ENCODE measurements around the gene CCDC194.

Gene CCDC194

DNA sequence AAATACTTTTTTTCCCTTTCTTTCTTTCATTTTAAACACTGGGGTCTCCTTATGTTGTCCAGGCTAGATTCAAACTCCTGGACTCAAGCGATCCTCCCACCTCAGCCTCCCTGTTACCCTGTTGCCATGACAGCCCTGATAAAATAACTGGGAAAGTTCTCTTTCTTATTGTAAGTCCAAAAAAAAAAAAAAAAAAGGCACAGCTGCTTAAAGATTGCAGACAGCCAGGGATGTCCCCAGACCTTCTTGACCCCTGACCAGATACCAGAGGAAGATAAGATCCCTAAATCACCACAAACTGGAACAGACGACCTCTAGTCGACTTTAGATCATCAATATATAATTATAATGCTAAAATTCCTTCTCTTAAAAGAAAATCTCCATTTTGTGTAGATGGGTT lies 24.7 kb upstream of the CCDC194 start:
- peak overlapping the region; percentile 90 for H3K27ac Mint-ChIP-seq
- H3K36me3 Mint-ChIP-seq (ENCODE audit: low read depth), result peaks cover 10% of the 10 kb centered on the region
- peak overlapping the region; percentile 92 for H3K4me3 Mint-ChIP-seq

DNA sequence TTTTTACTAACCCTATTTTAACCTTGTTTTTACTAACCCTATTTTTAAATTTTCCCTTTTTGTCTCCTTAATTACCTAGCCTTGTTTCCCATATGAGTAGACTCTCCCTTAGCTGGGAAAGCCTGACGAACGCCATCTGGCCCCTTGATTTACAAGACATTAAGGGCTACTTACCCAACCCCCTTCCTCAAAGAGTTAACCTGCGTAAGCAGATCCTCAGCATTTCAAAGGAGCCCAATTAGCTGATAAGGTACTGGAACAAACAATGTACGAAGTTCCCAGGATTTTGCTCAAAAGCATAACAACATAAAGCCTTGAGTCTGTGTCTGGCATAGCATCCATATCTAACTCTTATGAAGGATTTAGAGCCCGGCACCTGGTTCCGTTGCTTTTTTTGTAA lies 21.1 kb upstream of the CCDC194 start:
- H3K9me3 Mint-ChIP-seq, result no peaks in the 10 kb centered on the region
- H3K4me3 Mint-ChIP-seq, result no peak overlapping the region
- no peaks in the 10 kb centered on the region for H3K27me3 Mint-ChIP-seq
- peak overlapping the region; percentile 12 for H3K27ac Mint-ChIP-seq
- peaks cover 20% of the 10 kb centered on the region for H3K4me1 Mint-ChIP-seq (ENCODE audit: low read depth)
- H3K36me3 Mint-ChIP-seq (ENCODE audit: low read depth), result peaks cover 17% of the 10 kb centered on the region

More for the DNA sequence above, 24.7 kb upstream of the CCDC194 start:
- no peaks in the 10 kb centered on the region for H3K9me3 Mint-ChIP-seq
- H3K27me3 Mint-ChIP-seq, result no peaks in the 10 kb centered on the region
- H3K4me1 Mint-ChIP-seq (ENCODE audit: low read depth), result peaks cover 18% of the 10 kb centered on the region

DNA sequence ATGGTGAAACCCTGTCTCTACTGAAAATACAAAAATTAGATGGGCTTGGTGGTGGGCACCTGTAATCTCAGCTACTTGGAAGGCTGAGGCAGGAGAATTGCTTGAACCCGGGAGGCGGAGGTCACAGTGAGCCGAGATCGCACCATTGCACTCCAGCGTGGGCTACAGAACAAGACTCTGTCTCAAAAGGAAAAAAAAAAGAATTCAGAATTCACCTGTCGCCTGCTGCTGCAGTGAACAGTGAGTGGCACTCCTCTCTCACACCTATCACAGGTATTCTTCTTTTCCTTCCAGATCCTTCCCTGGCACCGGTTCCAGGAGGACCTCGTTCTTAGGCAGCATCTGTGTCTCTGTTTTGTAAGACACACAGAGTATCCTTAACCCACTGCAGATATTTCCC lies 20.1 kb upstream of the CCDC194 start:
- Mint-ChIP-seq H3K27ac (no peak overlapping the region), H3K9me3 (no peaks in the 10 kb centered on the region), H3K4me1 (ENCODE audit: low read depth) (peaks cover 14% of the 10 kb centered on the region), H3K36me3 (ENCODE audit: low read depth) (peaks cover 17% of the 10 kb centered on the region), H3K27me3 (no peaks in the 10 kb centered on the region), H3K4me3 (no peak overlapping the region)

DNA sequence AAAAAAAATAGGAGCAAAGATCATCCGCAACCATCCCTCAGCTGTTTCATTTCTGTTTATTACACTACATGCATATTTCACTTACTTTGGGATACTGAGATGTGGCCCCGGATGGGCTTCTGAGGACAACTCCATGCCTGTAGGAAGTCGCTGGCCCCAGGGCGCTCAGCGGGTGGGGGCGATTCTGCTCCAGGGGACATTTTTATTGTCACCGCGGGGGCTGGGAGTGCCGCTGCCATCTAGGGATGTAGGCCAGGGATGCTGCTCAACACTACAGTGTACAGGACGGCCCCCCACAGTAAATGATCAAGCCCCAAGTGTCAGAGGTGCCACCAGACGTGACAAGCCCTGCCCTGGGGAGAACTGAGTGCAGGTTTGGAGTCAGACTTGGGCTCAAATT lies 17.8 kb upstream of the CCDC194 start:
- no peak overlapping the region for H3K27ac Mint-ChIP-seq
- no peaks in the 10 kb centered on the region for H3K9me3 Mint-ChIP-seq
- H3K27me3 Mint-ChIP-seq, result no peaks in the 10 kb centered on the region
- peaks cover 22% of the 10 kb centered on the region for H3K36me3 Mint-ChIP-seq (ENCODE audit: low read depth)
- H3K4me1 Mint-ChIP-seq (ENCODE audit: low read depth), result peaks cover 18% of the 10 kb centered on the region
- H3K4me3 Mint-ChIP-seq, result no peak overlapping the region

DNA sequence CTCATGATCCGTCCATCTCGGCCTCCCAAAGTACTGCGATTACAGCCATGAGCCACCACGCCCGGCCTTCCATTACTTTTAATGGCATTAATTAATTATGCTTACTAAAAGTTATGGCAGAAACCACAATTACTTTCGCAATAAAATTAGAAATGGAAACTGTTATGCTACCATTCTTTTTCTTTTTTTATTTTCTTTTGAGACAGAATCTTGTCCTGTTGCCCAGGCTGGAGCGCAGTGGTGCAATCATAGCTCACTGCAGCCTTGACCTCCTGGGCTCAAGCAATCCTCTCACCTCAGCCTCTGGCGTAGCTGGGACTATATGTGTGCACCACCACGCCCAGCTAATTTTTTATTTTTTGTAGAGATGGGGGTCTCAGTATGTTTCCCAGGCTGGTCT lies 16.0 kb upstream of the CCDC194 start:
- Mint-ChIP-seq H3K36me3 (ENCODE audit: low read depth) (peaks cover 13% of the 10 kb centered on the region), H3K27ac (no peak overlapping the region), H3K4me3 (no peak overlapping the region), H3K4me1 (ENCODE audit: low read depth) (peaks cover 28% of the 10 kb centered on the region), H3K27me3 (no peaks in the 10 kb centered on the region), H3K9me3 (no peaks in the 10 kb centered on the region)

DNA sequence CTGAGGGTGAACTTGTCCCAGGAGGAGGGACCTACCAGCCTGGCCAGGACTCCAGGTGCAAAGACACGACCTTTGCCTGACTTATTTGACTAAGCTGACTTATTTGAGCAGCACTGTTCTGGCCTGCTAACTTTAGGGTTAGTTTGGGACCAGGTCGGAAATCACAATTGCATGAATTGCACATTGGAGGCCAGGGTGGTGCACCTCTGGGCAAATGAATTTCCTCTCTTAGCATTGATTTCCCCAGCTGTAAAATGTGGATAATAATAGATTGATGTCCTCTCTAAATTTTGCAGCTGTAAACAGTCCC lies 12.8 kb upstream of the CCDC194 start:
- H3K27ac Mint-ChIP-seq, result peak overlapping the region; percentile 95
- H3K9me3 Mint-ChIP-seq, result no peaks in the 10 kb centered on the region
- H3K36me3 Mint-ChIP-seq (ENCODE audit: low read depth), result peaks cover 21% of the 10 kb centered on the region
- H3K4me1 Mint-ChIP-seq (ENCODE audit: low read depth), result peaks cover 23% of the 10 kb centered on the region
- peak overlapping the region; percentile 89 for H3K4me3 Mint-ChIP-seq
- no peaks in the 10 kb centered on the region for H3K27me3 Mint-ChIP-seq

DNA sequence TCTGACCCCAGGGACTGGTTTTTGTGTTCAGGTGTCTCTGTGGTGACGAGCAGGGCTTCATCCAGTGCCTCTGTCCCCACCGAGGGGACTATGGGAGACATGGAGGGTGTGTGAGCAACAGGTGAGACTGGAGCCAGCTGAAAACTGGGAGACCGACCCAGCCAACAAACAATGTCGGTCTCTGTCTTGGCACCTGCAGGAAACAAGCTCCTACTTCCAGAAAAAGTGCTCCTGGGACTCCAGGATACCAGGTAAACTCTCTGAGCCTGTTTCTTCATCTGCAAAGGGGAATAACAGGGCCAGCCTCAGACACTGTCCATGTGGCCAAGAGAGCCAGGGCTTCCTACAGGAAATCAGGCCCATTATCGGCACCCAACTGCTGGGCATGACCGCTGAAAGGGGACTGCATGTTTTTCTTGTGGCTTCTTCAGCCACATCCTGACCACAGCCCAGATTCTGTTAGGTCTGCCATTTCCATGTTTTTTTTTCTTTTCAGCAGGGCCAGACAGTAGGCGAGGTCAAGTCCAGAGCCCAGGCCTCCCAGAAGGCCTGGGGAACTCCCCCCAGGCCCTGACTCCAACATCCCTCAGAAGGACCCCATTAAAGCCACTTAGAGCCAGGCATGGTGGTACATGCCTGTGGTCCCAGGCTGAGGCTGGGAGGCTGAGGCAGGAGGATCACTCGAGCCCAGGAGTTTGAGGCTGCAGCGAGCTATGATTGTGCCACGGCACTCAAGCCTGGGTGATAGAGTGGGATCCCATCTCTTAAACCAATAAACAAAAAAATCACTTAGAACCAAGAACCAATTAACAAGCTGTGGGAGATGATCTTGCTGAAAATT lies 12.3 kb upstream of the CCDC194 start:
- H3K4me1 Mint-ChIP-seq (ENCODE audit: low read depth), result peaks cover 26% of the 10 kb centered on the region
- peak overlapping the region; percentile 89 for H3K4me3 Mint-ChIP-seq
- no peaks in the 10 kb centered on the region for H3K27me3 Mint-ChIP-seq
- peak overlapping the region; percentile 95 for H3K27ac Mint-ChIP-seq
- H3K9me3 Mint-ChIP-seq, result no peaks in the 10 kb centered on the region
- H3K36me3 Mint-ChIP-seq (ENCODE audit: low read depth), result peaks cover 26% of the 10 kb centered on the region

DNA sequence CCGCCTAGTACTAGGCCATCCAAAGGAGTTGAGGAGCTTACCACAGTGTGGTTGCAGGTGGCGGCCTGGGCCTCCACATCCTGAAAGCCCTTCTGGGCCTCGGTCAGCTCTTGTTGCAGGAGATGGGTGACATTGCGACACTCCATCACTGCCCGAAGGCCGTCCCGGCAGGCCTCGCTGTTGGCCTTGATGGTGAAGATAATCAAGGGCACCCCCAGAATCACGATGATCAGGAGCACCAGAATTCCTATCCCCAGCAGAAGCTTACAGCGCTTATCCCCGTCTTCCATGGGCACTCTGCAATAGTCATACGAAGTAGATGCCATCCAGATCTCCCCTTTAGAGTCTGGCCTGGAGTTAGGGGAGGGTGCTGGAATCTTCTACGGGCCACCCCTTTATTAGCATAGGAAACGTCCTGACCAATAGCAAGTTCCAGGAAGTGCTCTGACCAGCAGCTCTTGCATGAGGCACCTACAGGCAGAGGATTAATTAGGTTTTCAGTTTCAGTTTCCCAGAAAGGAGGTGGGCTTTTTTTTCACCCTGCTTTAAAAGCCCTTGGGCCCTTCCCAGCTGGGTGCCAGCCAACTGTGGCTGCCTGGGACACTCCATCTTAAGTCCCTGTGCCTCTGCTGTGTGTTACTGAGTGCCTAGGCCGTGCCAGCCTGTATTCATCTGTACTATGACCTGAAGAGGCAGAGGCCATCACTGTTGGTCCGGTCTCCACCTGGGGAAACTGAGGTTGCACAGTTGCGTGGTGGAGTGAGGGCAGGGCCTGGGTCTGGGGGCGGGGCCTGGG lies 11.5 kb upstream of the CCDC194 start, which contains the start of gene BST2:
BST2 (minus strand) TSS at position 381 of the 796 bp plus-strand sequence; CDS start at position 326, 55 bp downstream.
- peak within 1 kb of the TSS; percentile 89 for H3K4me3 Mint-ChIP-seq
- peak within 1 kb of the TSS; percentile 95 for H3K27ac Mint-ChIP-seq
- H3K36me3 Mint-ChIP-seq (ENCODE audit: low read depth), result peaks cover 26% of the 10 kb centered on the region
- H3K27me3 Mint-ChIP-seq, result no peaks in the 10 kb centered on the region
- H3K9me3 Mint-ChIP-seq, result no peaks in the 10 kb centered on the region
- peaks cover 26% of the 10 kb centered on the region for H3K4me1 Mint-ChIP-seq (ENCODE audit: low read depth)

DNA sequence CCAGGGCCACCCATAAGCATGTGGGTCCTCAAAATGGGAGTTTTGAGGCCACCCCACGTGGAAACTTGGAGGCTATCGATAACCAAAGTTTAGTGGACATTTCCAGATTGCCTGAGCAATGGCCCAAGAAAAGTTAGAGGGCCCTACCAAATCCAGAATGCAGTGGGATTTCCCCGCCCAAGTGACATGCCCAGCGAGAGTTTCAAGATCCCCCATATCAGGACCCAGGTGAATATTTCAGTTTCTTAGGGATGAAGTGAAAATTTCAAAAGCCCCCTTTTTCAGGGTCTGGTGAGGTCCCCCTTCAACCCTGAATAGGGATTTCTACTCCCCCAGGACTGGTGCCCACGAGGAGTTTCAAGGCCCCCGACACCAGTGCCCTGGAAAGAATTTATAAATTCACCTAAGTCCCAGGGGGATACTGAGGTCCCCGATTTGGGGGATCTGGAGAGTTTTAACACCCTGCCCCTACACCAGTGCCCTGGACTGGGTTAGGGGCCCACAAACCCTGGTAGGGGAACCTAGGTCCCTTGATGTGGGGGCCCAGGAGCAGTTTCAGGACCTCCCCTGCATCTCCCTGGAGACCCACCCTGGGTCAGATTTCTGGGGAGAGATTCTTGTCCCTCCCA lies 10.7 kb upstream of the CCDC194 start:
- H3K4me3 Mint-ChIP-seq, result peak overlapping the region; percentile 89
- H3K27ac Mint-ChIP-seq, result peak overlapping the region; percentile 95
- no peaks in the 10 kb centered on the region for H3K9me3 Mint-ChIP-seq
- peaks cover 26% of the 10 kb centered on the region for H3K4me1 Mint-ChIP-seq (ENCODE audit: low read depth)
- H3K36me3 Mint-ChIP-seq (ENCODE audit: low read depth), result peaks cover 26% of the 10 kb centered on the region
- no peaks in the 10 kb centered on the region for H3K27me3 Mint-ChIP-seq

DNA sequence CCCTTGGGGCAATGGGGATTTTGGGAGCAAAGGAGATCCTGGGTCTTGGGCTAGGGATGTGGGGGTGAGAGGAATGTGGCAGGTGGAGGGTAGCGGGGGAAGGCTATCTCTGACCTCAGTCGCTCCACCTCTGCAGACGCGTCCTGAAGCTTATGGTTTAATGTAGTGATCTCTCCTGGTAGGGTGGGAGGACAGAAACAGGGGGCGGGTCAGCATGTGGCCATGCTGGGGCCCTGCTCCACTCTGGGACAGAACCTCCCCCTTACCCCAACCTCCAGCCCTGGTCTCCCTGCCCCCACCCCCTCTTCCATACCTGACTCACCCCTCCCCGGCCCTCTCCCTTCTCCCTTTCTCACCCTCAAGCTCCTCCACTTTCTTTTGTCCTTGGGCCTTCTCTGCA lies 10.0 kb upstream of the CCDC194 start:
- peaks cover 26% of the 10 kb centered on the region for H3K36me3 Mint-ChIP-seq (ENCODE audit: low read depth)
- H3K4me3 Mint-ChIP-seq, result peak overlapping the region; percentile 89
- no peaks in the 10 kb centered on the region for H3K27me3 Mint-ChIP-seq
- H3K4me1 Mint-ChIP-seq (ENCODE audit: low read depth), result peaks cover 26% of the 10 kb centered on the region
- H3K27ac Mint-ChIP-seq, result peak overlapping the region; percentile 85
- H3K9me3 Mint-ChIP-seq, result no peaks in the 10 kb centered on the region

DNA sequence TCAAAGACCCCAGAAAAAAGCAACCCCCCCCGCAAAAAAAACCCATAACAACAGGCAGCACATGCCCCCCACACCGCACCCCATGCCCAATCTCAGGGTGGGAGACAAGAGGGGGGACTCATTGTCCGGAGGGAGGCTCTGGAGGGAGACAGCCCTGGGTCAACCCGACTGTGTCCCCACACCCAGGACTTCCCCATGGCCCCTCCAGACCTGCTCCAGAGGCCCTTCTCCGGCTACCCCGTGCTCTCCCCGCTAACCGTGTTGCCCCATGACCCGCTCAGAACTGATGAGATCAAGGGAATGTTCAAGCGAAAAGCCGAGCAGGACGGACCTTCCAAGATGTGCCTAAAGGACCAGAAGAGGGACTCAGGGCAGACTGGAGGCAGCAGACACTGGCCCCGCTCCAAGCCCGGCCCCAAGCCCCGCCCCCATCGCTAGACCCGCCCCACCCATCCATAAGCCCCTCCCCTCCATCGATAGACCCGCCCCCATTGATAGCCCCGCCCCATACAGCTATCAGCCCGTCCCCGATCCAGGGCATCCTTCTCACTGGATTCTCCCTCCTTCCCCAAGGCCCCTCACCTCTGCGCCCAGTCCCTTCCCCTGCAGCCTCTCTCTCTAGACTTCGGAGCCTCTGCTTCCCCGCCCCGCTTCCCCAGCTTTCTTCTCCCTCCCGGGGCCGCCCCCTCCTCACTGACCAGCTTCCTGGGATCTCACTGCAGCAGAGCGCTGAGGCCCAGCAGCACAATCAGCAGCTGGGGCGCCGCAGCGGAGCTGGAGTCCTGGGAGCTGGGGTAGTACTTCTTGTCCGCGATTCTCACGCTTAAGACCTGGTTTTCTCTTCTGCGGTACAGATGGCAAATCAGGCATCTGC lies 9.2 kb upstream of the CCDC194 start:
- Mint-ChIP-seq H3K27ac (peak overlapping the region; percentile 49), H3K4me3 (peak overlapping the region; percentile 89), H3K27me3 (no peaks in the 10 kb centered on the region), H3K9me3 (no peaks in the 10 kb centered on the region), H3K36me3 (ENCODE audit: low read depth) (peaks cover 28% of the 10 kb centered on the region), H3K4me1 (ENCODE audit: low read depth) (peaks cover 26% of the 10 kb centered on the region)

DNA sequence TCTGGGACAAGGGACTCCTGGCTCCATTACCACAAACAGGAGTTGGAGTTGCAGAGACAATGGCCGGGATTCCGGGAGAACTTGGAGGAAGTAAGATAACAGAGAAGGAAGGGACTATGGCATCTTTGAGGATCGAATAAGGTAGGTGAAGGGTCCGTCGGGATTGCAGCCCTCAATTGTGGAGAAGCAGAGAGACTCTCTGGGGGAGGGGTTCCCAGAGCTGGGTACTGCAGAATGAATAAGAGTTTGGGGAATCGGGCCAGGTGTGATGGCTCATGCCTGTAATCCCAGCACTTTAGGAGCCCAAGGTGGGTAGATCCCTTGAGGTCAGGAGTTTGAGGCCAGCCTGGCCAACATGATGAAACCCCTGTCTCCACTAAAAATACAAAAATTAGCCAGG lies 7.6 kb upstream of the CCDC194 start:
- no peak overlapping the region for H3K4me3 Mint-ChIP-seq
- H3K36me3 Mint-ChIP-seq (ENCODE audit: low read depth), result peaks cover 23% of the 10 kb centered on the region
- H3K27me3 Mint-ChIP-seq, result no peaks in the 10 kb centered on the region
- no peak overlapping the region for H3K27ac Mint-ChIP-seq
- H3K9me3 Mint-ChIP-seq, result no peaks in the 10 kb centered on the region
- H3K4me1 Mint-ChIP-seq (ENCODE audit: low read depth), result peaks cover 14% of the 10 kb centered on the region

DNA sequence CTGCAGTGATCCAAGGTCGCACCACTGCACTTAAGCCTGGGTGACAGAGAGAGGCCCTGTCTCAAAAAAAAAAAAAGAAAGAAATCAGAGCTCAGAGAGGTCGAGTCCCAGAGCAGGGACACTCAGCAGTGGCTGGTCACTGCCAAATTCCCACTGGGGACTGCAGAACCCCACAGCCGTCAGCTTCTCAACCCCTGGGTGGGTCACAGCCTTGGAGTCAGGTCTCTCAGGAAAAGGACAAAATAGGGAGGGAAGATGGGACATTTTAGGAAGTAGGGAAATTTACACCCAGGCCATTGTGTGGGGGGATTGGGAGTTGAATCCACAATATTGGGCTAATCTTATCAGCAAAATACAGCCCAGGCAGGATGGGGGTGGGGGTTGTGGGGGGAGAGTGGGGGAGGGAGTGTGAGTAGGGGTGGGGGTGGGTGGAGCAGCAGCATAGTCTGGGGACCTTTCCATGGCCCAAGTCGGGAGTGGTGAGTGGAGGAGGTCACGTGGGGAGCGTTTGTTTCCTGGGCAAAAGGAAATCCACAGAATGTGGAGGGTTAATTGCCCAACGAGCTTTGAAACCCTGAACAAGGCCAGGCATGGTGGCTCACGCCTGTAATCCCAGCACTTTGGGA lies 5.0 kb upstream of the CCDC194 start:
- peaks cover 20% of the 10 kb centered on the region for H3K36me3 Mint-ChIP-seq (ENCODE audit: low read depth)
- no peak overlapping the region for H3K27ac Mint-ChIP-seq
- peaks cover 10% of the 10 kb centered on the region for H3K4me1 Mint-ChIP-seq (ENCODE audit: low read depth)
- no peaks in the 10 kb centered on the region for H3K27me3 Mint-ChIP-seq
- H3K4me3 Mint-ChIP-seq, result no peak overlapping the region
- no peaks in the 10 kb centered on the region for H3K9me3 Mint-ChIP-seq

DNA sequence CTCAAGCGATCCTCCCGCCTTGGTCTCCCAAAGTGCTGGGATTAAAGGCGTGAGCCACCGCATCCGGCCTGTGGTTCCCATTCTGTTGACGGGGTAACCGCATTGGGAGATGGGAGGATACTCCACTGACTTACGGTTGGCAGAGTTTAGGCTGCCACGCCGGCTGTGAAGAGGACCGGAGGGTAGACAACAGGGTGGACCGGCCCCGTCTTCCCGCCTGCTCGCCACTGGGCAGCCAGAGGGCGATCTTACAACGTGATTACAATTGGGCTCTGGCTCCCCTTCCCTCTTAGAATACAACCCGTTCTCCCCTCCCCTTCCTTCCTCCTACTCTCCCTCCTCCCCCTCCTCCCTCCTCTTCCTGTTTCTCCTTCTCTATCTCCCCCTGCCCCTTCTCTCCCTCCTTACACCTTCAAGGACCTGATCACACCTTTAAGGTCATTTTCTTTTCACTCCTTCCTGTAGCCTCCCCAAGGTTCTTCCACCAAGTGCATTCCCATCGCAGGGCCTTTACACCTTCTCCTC lies 957 bp upstream of the CCDC194 start:
- Mint-ChIP-seq H3K27me3 (no peaks in the 10 kb centered on the region), H3K4me1 (ENCODE audit: low read depth) (peaks cover 28% of the 10 kb centered on the region), H3K9me3 (no peaks in the 10 kb centered on the region), H3K36me3 (ENCODE audit: low read depth) (peaks cover 3% of the 10 kb centered on the region), H3K4me3 (peak overlapping the region; percentile 30), H3K27ac (peak overlapping the region; percentile 52)
